ENCODE measurements around the gene TM2D3. TPM values are rescaled to one million over a fixed set of nuclear protein-coding genes. Genes with fewer than 3 reads are reported as not detected.

The TM2D3 gene, protein sequence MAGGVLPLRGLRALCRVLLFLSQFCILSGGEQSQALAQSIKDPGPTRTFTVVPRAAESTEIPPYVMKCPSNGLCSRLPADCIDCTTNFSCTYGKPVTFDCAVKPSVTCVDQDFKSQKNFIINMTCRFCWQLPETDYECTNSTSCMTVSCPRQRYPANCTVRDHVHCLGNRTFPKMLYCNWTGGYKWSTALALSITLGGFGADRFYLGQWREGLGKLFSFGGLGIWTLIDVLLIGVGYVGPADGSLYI
- 10 to 100 TPM; 60.2 to 69.9 TPM for total RNA-seq
- polyA plus RNA-seq (ENCODE audit: insufficient read depth, low read depth, low replicate concordance), result 69.5 TPM
- long read RNA-seq, donor 1, transcript TM2D3-208 (2 exons, 2,133 nt), result minor isoform, 12 of 48 reads
- long read RNA-seq, donor 1, transcript TM2D3-202 (5 exons, 1,329 nt), result major isoform, 25 of 48 reads
- long read RNA-seq, donor 1, partial matches to known transcripts, result 0 of 48 reads
- long read RNA-seq, donor 1, other reads (novel, unspliced or antisense), result 0 of 48 reads
- long read RNA-seq, donor 2, transcript TM2D3-202 (5 exons, 1,329 nt), result major isoform, 11 of 24 reads
- long read RNA-seq, donor 2, transcript TM2D3-201 (6 exons, 1,381 nt), result minor isoform, 7 of 24 reads
- long read RNA-seq, donor 2, partial matches to known transcripts, result 0 of 24 reads
- long read RNA-seq, donor 2, other reads (novel, unspliced or antisense), result 0 of 24 reads

GRCh38 chr15:101652098-101652785 is at the start of gene TM2D3:
Gene TM2D3 (minus strand): TSS chr15:101652381. CDS start chr15:101652361, 20 bp downstream.
- 0% methylated on average over 57 of the region's 75 CpGs; no CpG with 5 or more reads in 1 of the 2 donors for WGBS, 2 donors
- Histone ChIP-seq H3K9me3 (no peaks in the 10 kb centered on the region), H3K4me3 (peak within 1 kb of the TSS; percentile 80 to 89), H3K36me3 (ENCODE audit: low read depth, missing control alignments) (no peaks in the 10 kb centered on the region), H3K4me1 (peaks cover 17% of the 10 kb centered on the region), H3K27ac (peak within 1 kb of the TSS; percentile 89 to 92), H3K27me3 (no peaks in the 10 kb centered on the region)
- peak; percentile 93 for DNase-seq
- TF ChIP-seq POLR2A (IDR thresholded peaks at IDR 0.05) (peak; percentile 83), CTCF (IDR thresholded peaks at IDR 0.05) (peak; percentile 74 to 93 (median 84))
- intact Hi-C loops (cut with DNase I; ENCODE audit: low total_unique reads), result no loop called here

- TF ChIP-seq POLR2A (IDR thresholded peaks at IDR 0.05), result no peak
- no peak for TF ChIP-seq CTCF (IDR thresholded peaks at IDR 0.05)
- Histone ChIP-seq H3K4me1 (no peaks in the 10 kb centered on the region), H3K27me3 (no peaks in the 10 kb centered on the region), H3K27ac (no peak overlapping the region), H3K4me3 (no peak overlapping the region), H3K9me3 (no peaks in the 10 kb centered on the region), H3K36me3 (ENCODE audit: low read depth, missing control alignments) (no peaks in the 10 kb centered on the region)
- intact Hi-C loops (cut with DNase I; ENCODE audit: low total_unique reads), result no loop called here
- DNase-seq, result no peak
- 91 to 95% methylated on average over 2 of the region's 2 CpGs for WGBS, 2 donors
Observed at GRCh38 chr15:101698314-101698713, 46.1 kb upstream of the TM2D3 start.

DNA sequence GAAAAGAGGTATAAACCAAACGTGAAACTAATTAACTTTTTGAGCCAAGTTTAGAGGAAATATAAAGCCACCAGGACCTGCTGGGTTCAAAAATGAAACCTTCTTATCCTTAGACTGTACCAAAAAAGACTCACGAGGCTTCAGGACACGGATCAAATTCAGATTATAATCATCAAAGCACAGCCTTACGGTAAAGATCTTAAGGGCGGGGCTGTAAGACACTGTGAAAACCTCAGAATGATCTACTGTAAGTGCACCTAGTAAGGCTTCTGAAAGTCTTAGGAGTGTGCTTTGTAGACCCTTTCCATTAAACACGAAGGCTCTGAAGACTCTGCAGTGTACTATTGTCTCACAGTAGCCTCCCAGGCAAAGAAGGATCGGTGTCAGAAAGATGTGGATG is 45.3 kb upstream of the TM2D3 start:
- no peak overlapping the region for H3K27ac ChIP-seq
- intact Hi-C loops (cut with DNase I; ENCODE audit: low total_unique reads), result no loop called here
- no peaks in the 10 kb centered on the region for H3K27me3 ChIP-seq
- no peaks in the 10 kb centered on the region for H3K4me1 ChIP-seq
- H3K36me3 ChIP-seq (ENCODE audit: low read depth, missing control alignments), result no peaks in the 10 kb centered on the region
- DNase-seq, result no peak
- TF ChIP-seq CTCF (IDR thresholded peaks at IDR 0.05) (no peak), POLR2A (IDR thresholded peaks at IDR 0.05) (no peak)
- no peak overlapping the region for H3K4me3 ChIP-seq
- no peaks in the 10 kb centered on the region for H3K9me3 ChIP-seq
- 94% methylated on average over 7 of the region's 7 CpGs for WGBS, 2 donors

GRCh38 chr15:101696829-101697228 is 44.6 kb upstream of the TM2D3 start:
- H3K4me3 ChIP-seq, result no peak overlapping the region
- DNase-seq, result no peak
- no peak overlapping the region for H3K27ac ChIP-seq
- H3K4me1 ChIP-seq, result no peaks in the 10 kb centered on the region
- H3K36me3 ChIP-seq (ENCODE audit: low read depth, missing control alignments), result no peaks in the 10 kb centered on the region
- intact Hi-C loops (cut with DNase I; ENCODE audit: low total_unique reads), result no loop called here
- H3K9me3 ChIP-seq, result no peaks in the 10 kb centered on the region
- WGBS, 2 donors, result 96 to 100% methylated on average over 1 of the region's 1 CpG
- no peaks in the 10 kb centered on the region for H3K27me3 ChIP-seq
- TF ChIP-seq POLR2A (IDR thresholded peaks at IDR 0.05) (no peak), CTCF (IDR thresholded peaks at IDR 0.05) (no peak)
